SK-N-MC (cell line): Measurements from ENCODE around the gene COX4I2.
"Not testable (repeated sequence)": the region's sequence is repeated elsewhere in the genome, so short reads cannot be mapped to it uniquely, and the experiment has no call there.

Source experiments
- EZH2 ChIP-seq: fragments of 200-600 bp; sonication (generic); IDR thresholded peaks from one replicate; pipeline ENCODE4 v1.6.1; 2017; ENCODE audit warnings: antibody characterized with exemption
- POLR2AphosphoS5 ChIP-seq: IDR thresholded peaks from 2 replicates; pipeline ENCODE4 v1.6.1; 2012; ENCODE audit warnings: mild to moderate bottlenecking, low read depth, low read length, borderline replicate concordance

- not testable (repeated sequence) for TF ChIP-seq EZH2, POLR2AphosphoS5
Observed at GRCh38 chr20:31648104-31648503, 10.4 kb downstream of the COX4I2 start.
